GM12891 (cell line): Measurements from ENCODE around the gene GPR37L1.

ENCODE experiments used
- PAX5 ChIP-seq: IDR thresholded peaks from 2 replicates; pipeline ENCODE4 v1.6.1; 2011; ENCODE audit warnings: low read length, moderate library complexity, mild to moderate bottlenecking; ENCODE audit not compliant: insufficient read depth, severe bottlenecking
- POLR2A ChIP-seq: IDR thresholded peaks from 2 replicates; pipeline ENCODE4 v1.6.1; 2011; ENCODE audit warnings: low read depth, low read length, control low read depth
- POLR2AphosphoS5 ChIP-seq: IDR thresholded peaks from 2 replicates; pipeline ENCODE4 v1.6.1; 2011; ENCODE audit warnings: low read depth, low read length, control low read depth
- SPI1 ChIP-seq: IDR thresholded peaks from 2 replicates; pipeline ENCODE4 v1.6.1; 2011; ENCODE audit warnings: low read depth, low read length, control low read depth
- TAF1 ChIP-seq: IDR thresholded peaks from 2 replicates; pipeline ENCODE4 v1.6.1; 2011; ENCODE audit warnings: low read depth, low read length, control low read depth

DNA sequence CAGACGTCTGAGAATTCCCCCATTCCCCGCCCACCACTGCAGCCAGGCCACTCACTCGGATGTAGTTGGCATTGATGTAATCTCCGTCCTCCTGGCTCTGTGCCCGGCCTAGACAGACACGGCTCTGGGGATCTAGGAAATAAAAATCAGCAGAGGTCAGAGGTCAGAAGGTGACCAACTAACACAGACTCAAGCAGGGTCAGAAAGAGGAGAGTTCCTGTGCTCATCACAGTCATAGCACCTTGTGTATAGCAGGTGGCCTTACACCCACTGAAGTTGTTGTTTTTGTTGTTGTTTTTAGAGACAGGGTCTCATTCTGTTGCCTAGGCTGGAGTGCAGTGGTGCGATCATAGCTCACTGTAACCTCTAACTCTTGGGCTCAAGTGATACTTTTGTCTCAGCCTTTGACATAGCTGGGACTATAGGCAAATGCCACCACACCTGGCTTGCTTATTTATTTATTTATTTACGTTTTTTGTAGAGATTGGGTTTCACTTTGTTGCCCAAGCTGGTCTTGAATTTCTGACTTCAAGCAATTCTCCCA is 32.8 kb downstream of the GPR37L1 start:
- TF ChIP-seq POLR2AphosphoS5: no peak
- no peak for TF ChIP-seq POLR2A
- TF ChIP-seq TAF1: no peak
- no peak for TF ChIP-seq PAX5
- no peak for TF ChIP-seq SPI1
